SK-N-SH (cell line): ENCODE data around the gene APBB2. TPM values are rescaled to one million over a fixed set of nuclear protein-coding genes. Genes with fewer than 3 reads are reported as not detected.
A peak's percentile ranks its signal among the peaks of the same experiment; 100 is the strongest.

Experiments used
- CTCF ChIA-PET: fragments of 300-600, 350-600 bp; formaldehyde crosslinking; extraction: SDS; loops from one replicate; lab custom pipeline; 2021; lab: Yijun Ruan, JAX
- POLR2A ChIA-PET: fragments of 350-600 bp; sonication (Branson Sonifier 250); formaldehyde crosslinking; extraction: SDS; loops from one replicate; lab custom pipeline; 2020; ENCODE audit warnings: antibody characterized with exemption, inconsistent platforms; lab: Yijun Ruan, JAX
- DNase-seq: peaks from one replicate; pipeline ENCODE4 v3.0.0; 2012
- H2AFZ ChIP-seq: fragments of 200-600 bp; sonication (generic); 2 replicates; pipeline ENCODE4 v1.8.1; 2016; ENCODE audit warnings: antibody characterized with exemption, mild to moderate bottlenecking, low read depth
- H3F3A ChIP-seq: fragments of 200-600 bp; sonication (generic); replicated peaks from 2 replicates; pipeline ENCODE3; 2016; ENCODE audit warnings: antibody characterized with exemption, mild to moderate bottlenecking; ENCODE audit not compliant: insufficient read depth
- H3K27ac ChIP-seq, 2 experiments: fragments of 200-500 bp in 1 of 2; fragments of 200-600 bp in 1 of 2; sonication (Bioruptor generic) in 1 of 2; sonication (generic), shearing (Covaris generic) in 1 of 2; 2 replicates each; pipeline versions ENCODE4 v1.5.1 to v1.6.1; 2014 to 2016; ENCODE audit warnings: low read depth in 2 of 2, inconsistent platforms in 1 of 2, low read length in 1 of 2, mild to moderate bottlenecking in 1 of 2, mixed read lengths in 1 of 2
- H3K27me3 ChIP-seq: fragments of 200-600 bp; sonication (generic), shearing (Covaris generic); 2 replicates; pipeline ENCODE4 v1.6.1; 2016; ENCODE audit warnings: mixed run types; ENCODE audit not compliant: insufficient read depth
- H3K36me3 ChIP-seq, 2 experiments: fragments of 200-500 bp in 1 of 2; fragments of 200-600 bp in 1 of 2; sonication (Bioruptor generic) in 1 of 2; sonication (generic) in 1 of 2; replicated peaks in 1 of 2; 2 replicates each; pipeline versions ENCODE3 to v1.5.1; 2014 to 2016; ENCODE audit warnings: low read length in 1 of 2, mild to moderate bottlenecking in 1 of 2; ENCODE audit not compliant: insufficient read depth in 2 of 2, control insufficient read depth in 1 of 2
- H3K4me1 ChIP-seq, 2 experiments: fragments of 200-500 bp in 1 of 2; fragments of 200-600 bp in 1 of 2; sonication (Bioruptor generic) in 1 of 2; sonication (generic), shearing (Covaris generic) in 1 of 2; 2 replicates each; pipeline versions ENCODE4 v1.5.1 to v1.6.1; 2014 to 2016; ENCODE audit warnings: low read depth in 1 of 2, low read length in 1 of 2, mixed run types in 1 of 2; ENCODE audit not compliant: insufficient read depth in 2 of 2, control insufficient read depth in 1 of 2
- H3K4me2 ChIP-seq: fragments of 200-600 bp; sonication (generic), shearing (Covaris generic); 2 replicates; pipeline ENCODE4 v1.6.1; 2017; ENCODE audit warnings: mixed run types
- H3K4me3 ChIP-seq, 2 experiments: fragments of 200-500 bp in 1 of 2; fragments of 200-600 bp in 1 of 2; sonication (Bioruptor generic) in 1 of 2; sonication (generic), shearing (Covaris generic) in 1 of 2; 2 replicates each; pipeline versions ENCODE4 v1.5.1 to v1.8.1; 2014 to 2016; ENCODE audit warnings: low read depth in 2 of 2, inconsistent platforms in 1 of 2, low read length in 1 of 2, mild to moderate bottlenecking in 1 of 2, mixed read lengths in 1 of 2, moderate library complexity in 1 of 2
- H3K79me2 ChIP-seq: fragments of 200-600 bp; sonication (generic); 2 replicates; pipeline ENCODE4 v1.8.1; 2017; ENCODE audit warnings: mild to moderate bottlenecking; ENCODE audit not compliant: insufficient read depth
- H3K9ac ChIP-seq: fragments of 200-600 bp; sonication (generic); 2 replicates; pipeline ENCODE4 v1.6.1; 2017; ENCODE audit warnings: mixed run types
- H3K9me2 ChIP-seq: fragments of 200-600 bp; sonication (generic); 2 replicates; pipeline ENCODE4 v1.6.1; 2017; ENCODE audit warnings: mixed run types
- H3K9me3 ChIP-seq: fragments of 200-600 bp; sonication (generic); 2 replicates; pipeline ENCODE4 v1.6.1; 2017; ENCODE audit warnings: mixed run types, mild to moderate bottlenecking, moderate library complexity
- H4K20me1 ChIP-seq: fragments of 200-600 bp; sonication (generic); 2 replicates; pipeline ENCODE4 v1.6.1; 2017; ENCODE audit warnings: mild to moderate bottlenecking, mixed run types; ENCODE audit not compliant: insufficient read depth
- CHD2 ChIP-seq: fragments of 150-350 bp; IDR thresholded peaks from 2 replicates; pipeline ENCODE4 v1.6.1; 2018; ENCODE audit warnings: low read length; ENCODE audit not compliant: partially characterized antibody
- FOSL2 ChIP-seq: IDR thresholded peaks from 2 replicates; pipeline ENCODE4 v1.4.0; 2012; ENCODE audit warnings: low read depth, mild to moderate bottlenecking, moderate library complexity, borderline replicate concordance
- FOXJ3 ChIP-seq: sonication (generic); formaldehyde crosslinking; IDR thresholded peaks from 2 replicates; pipeline ENCODE4 v1.5.1; 2020; ENCODE audit warnings: mild to moderate bottlenecking, missing genetic modification reagents
- JUND ChIP-seq: IDR thresholded peaks from 2 replicates; pipeline ENCODE4 v1.4.0; 2012
- NFIC ChIP-seq: IDR thresholded peaks from 2 replicates; pipeline ENCODE4 v1.4.0; 2012; ENCODE audit warnings: borderline replicate concordance
- RAD21 ChIP-seq: IDR thresholded peaks from 2 replicates; pipeline ENCODE4 v1.6.1; 2012; ENCODE audit warnings: mild to moderate bottlenecking, low read length
- REST ChIP-seq: IDR thresholded peaks from 2 replicates; pipeline ENCODE4 v1.6.1; 2012; ENCODE audit warnings: mild to moderate bottlenecking, low read depth, low read length, moderate library complexity
- RFX5 ChIP-seq: IDR thresholded peaks from 2 replicates; pipeline ENCODE4 v1.6.1; 2012; ENCODE audit warnings: mild to moderate bottlenecking, improper control_type of control experiment, low read length
- SIN3A ChIP-seq: IDR thresholded peaks from 2 replicates; pipeline ENCODE4 v1.6.1; 2012; ENCODE audit warnings: low read depth, mild to moderate bottlenecking, low read length, moderate library complexity, borderline replicate concordance
- SMC3 ChIP-seq: IDR thresholded peaks from 2 replicates; pipeline ENCODE4 v1.6.1; 2012; ENCODE audit warnings: low read depth, low read length, improper control_type of control experiment
- TAF1 ChIP-seq: IDR thresholded peaks from 2 replicates; pipeline ENCODE4 v1.6.1; 2012; ENCODE audit warnings: low read depth, mild to moderate bottlenecking, low read length, moderate library complexity, borderline replicate concordance
- TCF12 ChIP-seq: IDR thresholded peaks from 2 replicates; pipeline ENCODE4 v1.4.0; 2012
- YY1 ChIP-seq: IDR thresholded peaks from 2 replicates; pipeline ENCODE4 v1.4.0; 2012; ENCODE audit warnings: low read depth, mild to moderate bottlenecking
- WGBS: methylation state at CpG from one replicate; pipeline ENCODE4 v1.1.6; 2017; ENCODE audit warnings: low lambda C conversion rate; 5-methylcytosine and 5-hydroxymethylcytosine counted together
- polyA plus RNA-seq, 3 experiments: library from polyadenylated mRNA; depleted of rRNA; stranded (reverse); fragments of >200 nt; gene quantifications; 2 replicates each; pipeline ENCODE4 v1.2.3, GENCODE V29; 2012
- TF ChIP-seq, protein P1 (sequence below): fragments of 150-350 bp; IDR thresholded peaks from 2 replicates; pipeline ENCODE4 v1.6.1; 2017; ENCODE audit warnings: antibody characterized with exemption, low read length, low read depth, borderline replicate concordance
- TF ChIP-seq, protein P2 (sequence below): IDR thresholded peaks from 2 replicates; pipeline ENCODE4; 2012
- TF ChIP-seq, protein P3 (sequence below): IDR thresholded peaks from 2 replicates; pipeline ENCODE4 v1.4.0; 2012; ENCODE audit warnings: low read depth

The APBB2 gene
- polyA plus RNA-seq, 1 of the 3 experiments (the other 2 are of a cell fraction), result 49.8 TPM

- H3K4me2 ChIP-seq, result no peak overlapping the region
- WGBS, result 57% methylated on average over 1 of the region's 1 CpG
- H3K4me1 ChIP-seq, result peaks cover 0 to 26% of the 10 kb centered on the region in 2 experiments; a peak in 1 of 4 replicates
- TF ChIP-seq CHD2, result no peak
- peak; percentile 28 for TF ChIP-seq RAD21
- TF ChIP-seq, protein P1, sequence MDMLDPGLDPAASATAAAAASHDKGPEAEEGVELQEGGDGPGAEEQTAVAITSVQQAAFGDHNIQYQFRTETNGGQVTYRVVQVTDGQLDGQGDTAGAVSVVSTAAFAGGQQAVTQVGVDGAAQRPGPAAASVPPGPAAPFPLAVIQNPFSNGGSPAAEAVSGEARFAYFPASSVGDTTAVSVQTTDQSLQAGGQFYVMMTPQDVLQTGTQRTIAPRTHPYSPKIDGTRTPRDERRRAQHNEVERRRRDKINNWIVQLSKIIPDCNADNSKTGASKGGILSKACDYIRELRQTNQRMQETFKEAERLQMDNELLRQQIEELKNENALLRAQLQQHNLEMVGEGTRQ, result no peak
- TF ChIP-seq, all 33 proteins: peak for 1
- Histone ChIP-seq H4K20me1 (no peaks in the 10 kb centered on the region), H3K27me3 (no peaks in the 10 kb centered on the region), H3K9me3 (no peaks in the 10 kb centered on the region), H3F3A (peaks cover 6% of the 10 kb centered on the region), H3K4me3 (no peak overlapping the region), H3K36me3 (peaks cover 6 to 7% of the 10 kb centered on the region in 2 experiments), H3K9me2 (no peaks in the 10 kb centered on the region), H3K79me2 (peaks cover 16% of the 10 kb centered on the region), H3K27ac (no peak overlapping the region), H2AFZ (no peak overlapping the region), H3K9ac (no peak overlapping the region)
- no peak for DNase-seq
- ChIA-PET CTCF (interaction anchor here (0.8 to 10.6 kb wide), 9 partner anchors 10 to 788 kb away, joined by 3 to 88 read pairs (median 3); no protein-coding TSS in a partner anchor), POLR2A (no interaction called here)
Observed at GRCh38 chr4:40843696-40844095, 370.6 kb downstream of the APBB2 start.

DNA sequence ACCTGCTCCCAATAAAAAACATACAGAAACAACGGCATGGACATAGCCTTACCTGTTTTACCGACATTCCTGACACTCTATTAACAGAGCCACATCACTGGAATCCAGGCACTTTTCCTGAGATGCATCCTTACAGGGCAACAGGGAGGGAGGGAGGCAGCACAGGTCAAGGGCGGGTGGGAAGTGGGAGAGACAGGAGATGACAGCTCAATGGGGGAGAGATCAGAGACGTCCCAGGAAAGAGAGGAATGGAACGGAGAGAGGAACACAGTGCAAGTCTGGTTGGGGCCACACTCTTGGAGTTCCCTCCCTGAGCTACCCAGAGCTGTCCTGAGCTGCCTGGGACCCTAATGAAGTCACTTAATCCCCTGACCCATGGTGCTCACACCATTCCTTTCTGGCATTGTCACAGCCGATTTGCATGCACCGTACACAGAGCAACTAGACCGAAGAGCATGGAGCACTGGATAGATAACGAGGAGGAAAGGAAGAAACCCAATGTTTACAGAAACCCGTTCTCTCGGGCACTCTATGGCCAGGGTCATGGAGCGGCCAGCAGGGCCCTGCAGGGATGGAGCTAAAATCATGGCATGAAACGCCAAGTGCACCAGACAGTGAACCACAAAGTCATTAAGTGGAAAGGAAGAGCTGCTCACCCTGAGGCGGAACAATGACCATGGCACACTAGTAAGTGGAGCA, 371.5 kb downstream of the APBB2 start:
- no peaks in the 10 kb centered on the region for H3K9me2 ChIP-seq
- no peak overlapping the region for H3K4me3 ChIP-seq
- H3K4me1 ChIP-seq, result peaks cover 0 to 20% of the 10 kb centered on the region in 2 experiments; a peak in 1 of 4 replicates
- no peak for DNase-seq
- H3K27ac ChIP-seq, result peak overlapping the region in 1 of 2 experiments; percentile 12; a peak in 1 of 4 replicates
- H4K20me1 ChIP-seq, result no peaks in the 10 kb centered on the region
- H3K36me3 ChIP-seq, result peaks cover 6 to 7% of the 10 kb centered on the region in 2 experiments
- H3K79me2 ChIP-seq, result peaks cover 16% of the 10 kb centered on the region
- POLR2A ChIA-PET, result no interaction called here
- CTCF ChIA-PET, result interaction anchor here (0.8 to 10.6 kb wide), 7 partner anchors 11 to 787 kb away, joined by 3 to 88 read pairs (median 3); no protein-coding TSS in a partner anchor
- H2AFZ ChIP-seq, result no peak overlapping the region
- no peak for TF ChIP-seq SMC3
- TF ChIP-seq REST, result no peak
- no peak for TF ChIP-seq CHD2
- TF ChIP-seq TAF1, result no peak
- no peak for TF ChIP-seq FOXJ3 (CRISPR knock-in tag)
- TF ChIP-seq, protein P2, sequence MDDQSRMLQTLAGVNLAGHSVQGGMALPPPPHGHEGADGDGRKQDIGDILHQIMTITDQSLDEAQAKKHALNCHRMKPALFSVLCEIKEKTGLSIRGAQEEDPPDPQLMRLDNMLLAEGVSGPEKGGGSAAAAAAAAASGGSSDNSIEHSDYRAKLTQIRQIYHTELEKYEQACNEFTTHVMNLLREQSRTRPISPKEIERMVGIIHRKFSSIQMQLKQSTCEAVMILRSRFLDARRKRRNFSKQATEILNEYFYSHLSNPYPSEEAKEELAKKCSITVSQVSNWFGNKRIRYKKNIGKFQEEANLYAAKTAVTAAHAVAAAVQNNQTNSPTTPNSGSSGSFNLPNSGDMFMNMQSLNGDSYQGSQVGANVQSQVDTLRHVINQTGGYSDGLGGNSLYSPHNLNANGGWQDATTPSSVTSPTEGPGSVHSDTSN, result no peak
- no peak for TF ChIP-seq RFX5
- no peak for TF ChIP-seq YY1
- TF ChIP-seq JUND, result no peak
- no peak for TF ChIP-seq TCF12
- TF ChIP-seq SIN3A, result no peak
- TF ChIP-seq FOSL2, result no peak
- TF ChIP-seq, protein P3, sequence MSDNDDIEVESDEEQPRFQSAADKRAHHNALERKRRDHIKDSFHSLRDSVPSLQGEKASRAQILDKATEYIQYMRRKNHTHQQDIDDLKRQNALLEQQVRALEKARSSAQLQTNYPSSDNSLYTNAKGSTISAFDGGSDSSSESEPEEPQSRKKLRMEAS, result no peak
- TF ChIP-seq, protein P1, result no peak
- TF ChIP-seq NFIC, result no peak
- H3F3A ChIP-seq, result peaks cover 6% of the 10 kb centered on the region
- no peak overlapping the region for H3K4me2 ChIP-seq
- no peaks in the 10 kb centered on the region for H3K9me3 ChIP-seq
- no peaks in the 10 kb centered on the region for H3K27me3 ChIP-seq
- H3K9ac ChIP-seq, result no peak overlapping the region
- WGBS, result 81% methylated on average over 14 of the region's 14 CpGs
